CD4-positive, alpha-beta T cell treated with Interferon alpha-2 for 1 hour (primary cell): Measurements from ENCODE around the gene CAMK2D.

Experiments used
- DNase-seq, 2 donors: peaks; one replicate each; pipeline ENCODE4 v3.0.0-alpha.2; 2020 to 2022

CAMK2D gene

DNA sequence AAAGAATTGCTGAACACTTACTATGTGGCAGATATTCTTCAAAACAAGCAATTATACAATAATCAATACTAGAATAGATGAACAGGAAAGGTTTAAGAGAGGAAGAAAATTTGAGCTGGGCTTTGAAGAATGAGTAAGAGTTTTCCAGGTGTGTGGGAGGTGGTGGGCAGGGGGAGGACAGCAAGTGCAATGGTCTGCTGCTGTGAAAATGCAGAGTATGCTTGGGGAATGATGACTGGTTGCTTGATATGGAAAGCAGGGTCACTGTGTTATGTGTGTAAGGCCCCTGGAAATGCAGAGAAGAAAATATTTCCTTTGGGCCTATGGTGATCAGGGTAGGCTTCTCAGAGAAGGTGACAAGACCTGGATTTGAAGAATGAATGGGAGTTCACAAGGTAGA is 300.3 kb downstream of the CAMK2D start:
- DNase-seq, result no peak

DNA sequence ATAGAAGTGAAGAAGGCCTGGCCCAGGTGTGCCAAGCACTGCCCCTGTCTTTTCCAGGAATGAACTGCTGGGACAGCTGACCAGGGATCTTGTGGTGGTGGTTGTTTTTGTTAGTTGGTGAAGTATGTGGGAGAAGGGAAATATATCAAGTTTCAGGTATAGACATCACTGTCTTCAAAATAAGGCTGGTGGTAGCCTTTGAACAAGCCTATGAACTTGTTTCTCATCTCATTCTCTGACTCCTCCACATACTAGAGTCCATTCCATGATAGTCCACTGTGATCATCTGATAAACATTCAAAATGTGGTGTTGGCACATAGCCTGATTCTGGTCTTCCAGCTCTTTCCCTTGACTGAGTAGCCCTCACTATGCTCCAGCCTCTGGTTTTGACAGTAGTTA is 303.7 kb downstream of the CAMK2D start:
- DNase-seq, result no peak

DNA sequence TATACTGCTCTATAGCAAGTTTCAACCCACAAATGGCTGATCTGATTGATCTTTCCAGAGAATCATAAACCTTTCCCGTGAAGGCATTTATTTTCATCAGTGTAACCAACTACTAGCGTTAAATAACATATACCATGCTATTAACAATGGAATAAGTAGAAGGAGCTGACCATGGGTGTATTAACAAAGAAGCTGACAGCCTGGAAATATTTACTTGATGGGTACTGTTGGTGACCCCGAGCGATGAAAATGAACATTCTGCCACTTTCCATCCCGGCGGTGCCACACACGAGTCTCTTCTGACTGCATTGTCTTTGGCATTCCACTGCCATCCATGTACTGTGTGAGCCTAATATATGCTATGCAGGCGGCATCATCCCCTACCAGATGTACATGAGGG is 304.4 kb downstream of the CAMK2D start:
- no peak for DNase-seq

- no peak for DNase-seq
Measured at GRCh38 chr4:113455061-113455460, 306.5 kb downstream of the CAMK2D start.

- DNase-seq, result no peak
Measured at GRCh38 chr4:113452868-113453620, 308.5 kb downstream of the CAMK2D start.

- DNase-seq, result no peak
Measured at GRCh38 chr4:113452152-113452551, 309.4 kb downstream of the CAMK2D start.

DNA sequence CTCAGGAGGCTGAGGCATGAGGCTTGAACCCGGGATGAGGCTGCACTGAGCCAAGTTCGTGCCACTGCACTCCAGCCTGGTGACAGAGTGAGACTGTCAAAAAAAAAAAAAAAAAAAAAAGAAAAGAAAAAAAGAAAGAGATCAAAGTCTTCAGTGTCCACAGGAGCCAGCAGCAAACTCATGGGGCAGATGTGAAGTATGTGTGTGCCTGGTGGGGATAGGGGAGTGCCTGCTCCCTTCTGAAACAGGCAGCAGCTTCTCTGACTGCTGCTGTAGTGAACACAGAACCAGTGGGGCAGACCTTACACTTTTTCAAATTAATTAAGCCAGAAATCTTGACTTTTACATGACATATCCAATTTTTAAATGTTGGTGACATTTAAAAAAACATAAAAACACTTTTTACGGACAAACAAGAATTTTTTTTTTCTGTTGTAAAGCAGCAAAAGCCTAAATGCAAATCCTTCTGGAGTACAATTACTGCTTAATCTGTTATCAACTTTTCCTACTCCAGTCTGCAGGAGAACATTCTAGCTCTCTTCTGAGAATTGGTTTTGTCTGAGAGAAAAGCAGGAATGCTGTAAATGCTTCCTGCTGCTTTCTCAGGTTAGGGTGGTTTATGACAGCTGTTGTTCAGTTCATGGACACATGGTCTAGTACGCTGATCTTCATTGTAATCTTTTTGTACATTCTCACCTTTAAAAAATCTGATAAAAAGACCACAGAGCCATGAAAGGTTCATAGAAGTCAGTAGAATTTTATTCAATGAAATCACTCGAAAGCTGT is 311.1 kb downstream of the CAMK2D start:
- DNase-seq, result no peak

DNA sequence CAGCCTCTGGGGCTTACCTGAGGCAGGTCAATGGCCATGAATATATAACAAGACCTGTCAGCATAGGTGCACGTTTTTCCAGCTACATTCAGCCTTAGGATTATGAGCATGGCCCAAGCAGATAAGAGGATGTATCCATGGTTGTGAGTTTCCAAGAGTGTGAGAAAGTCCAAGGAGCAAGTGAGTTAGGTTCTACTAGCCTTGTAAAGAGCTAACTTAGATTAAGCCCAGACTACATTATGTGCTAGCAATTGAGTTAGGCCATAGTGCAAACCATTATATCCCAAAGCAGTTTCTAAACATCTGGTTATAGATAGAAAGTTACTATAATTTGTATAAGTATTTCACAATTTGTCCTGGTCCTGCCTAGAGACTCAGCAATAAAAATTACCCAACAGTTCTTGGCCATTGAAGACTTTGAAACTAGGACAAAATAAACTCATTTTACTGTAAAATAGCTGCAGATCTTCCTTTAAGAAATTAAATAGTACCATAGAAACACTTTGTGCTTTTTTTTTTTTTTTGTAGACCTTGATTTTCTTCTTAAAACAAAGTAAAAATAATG is 312.0 kb downstream of the CAMK2D start:
- no peak for DNase-seq

DNA sequence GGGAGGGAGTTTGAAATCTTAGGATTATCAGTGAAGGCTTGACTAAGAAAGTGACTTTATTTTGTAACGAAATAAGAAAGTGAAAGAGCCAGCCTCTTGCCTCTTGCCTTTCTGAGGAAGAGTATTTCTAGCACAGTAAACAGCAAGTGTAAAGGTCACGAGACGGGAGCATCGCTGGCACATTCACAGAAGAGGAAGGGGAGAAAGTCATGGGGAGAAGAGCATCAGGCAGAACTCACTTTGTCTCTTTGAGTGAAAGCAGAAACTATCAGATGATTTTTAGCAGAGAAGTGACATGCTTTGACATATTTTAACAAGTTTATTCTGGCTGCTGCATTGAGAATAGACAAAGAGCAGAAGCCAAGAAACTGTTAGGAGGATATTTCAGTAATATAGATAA is 313.8 kb downstream of the CAMK2D start:
- no peak for DNase-seq

DNA sequence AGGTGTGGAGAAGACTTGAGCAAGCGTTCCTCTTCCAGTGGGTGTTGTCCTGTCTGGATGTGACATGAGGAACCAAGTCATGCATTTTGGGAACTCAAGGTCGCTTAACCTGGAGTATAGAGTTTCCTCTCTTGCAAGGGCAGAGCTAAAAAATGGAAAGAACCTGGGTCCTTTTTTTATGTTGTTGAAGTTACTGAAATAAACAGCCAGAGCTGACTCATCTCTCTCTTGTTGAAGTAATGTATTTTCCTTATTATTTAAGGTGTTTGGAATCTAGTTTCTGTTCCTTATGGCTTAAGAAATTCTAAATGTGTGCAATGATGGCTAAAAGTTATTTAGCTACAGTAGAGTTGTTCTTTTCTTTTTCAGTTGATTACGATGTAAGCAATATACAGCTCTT is 314.5 kb downstream of the CAMK2D start:
- DNase-seq, result no peak

- DNase-seq, result no peak
Measured at GRCh38 chr4:113446019-113446418, 315.5 kb downstream of the CAMK2D start.

- DNase-seq, result no peak
Measured at GRCh38 chr4:113445286-113445685, 316.3 kb downstream of the CAMK2D start.

DNA sequence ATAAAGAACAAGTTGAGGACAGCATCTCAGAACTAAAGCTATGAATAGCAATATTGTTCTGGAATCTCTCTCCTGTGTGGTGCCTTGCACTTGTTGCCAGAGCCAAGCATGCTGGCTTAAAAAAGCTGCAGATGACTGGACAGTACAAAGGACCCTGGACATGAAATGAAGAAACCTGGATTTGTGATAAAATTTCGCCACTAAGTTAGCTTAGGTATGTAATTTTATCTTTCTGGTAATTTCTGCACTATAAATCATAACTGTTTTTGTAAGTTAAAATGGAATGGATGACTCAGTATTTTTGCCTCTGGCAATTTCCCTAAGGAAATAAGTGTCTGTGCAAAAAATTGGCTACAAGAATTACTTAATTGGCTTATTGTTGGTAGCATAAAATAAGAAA is 317.2 kb downstream of the CAMK2D start:
- no peak for DNase-seq

DNA sequence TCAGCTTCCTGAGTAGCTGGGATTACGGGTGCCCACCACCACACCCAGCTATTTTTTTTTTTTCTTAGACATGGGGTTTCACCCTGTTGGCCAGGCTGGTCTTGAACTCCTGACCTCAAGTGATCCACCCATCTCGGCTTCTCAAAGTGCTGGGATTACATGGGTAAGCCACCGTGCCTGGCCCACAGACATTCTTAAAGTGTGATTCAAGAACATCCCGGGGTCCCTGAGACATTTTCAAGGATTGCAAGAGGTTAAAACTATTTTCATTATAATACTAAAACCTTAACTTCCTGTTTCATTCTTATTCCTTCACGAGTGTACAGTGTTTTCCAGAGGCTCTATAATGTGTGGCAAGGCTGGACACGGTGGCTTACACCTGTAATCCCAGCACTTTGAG is 318.7 kb downstream of the CAMK2D start:
- DNase-seq, result no peak

- no peak for DNase-seq
Measured at GRCh38 chr4:113440371-113440770, 321.2 kb downstream of the CAMK2D start.

DNA sequence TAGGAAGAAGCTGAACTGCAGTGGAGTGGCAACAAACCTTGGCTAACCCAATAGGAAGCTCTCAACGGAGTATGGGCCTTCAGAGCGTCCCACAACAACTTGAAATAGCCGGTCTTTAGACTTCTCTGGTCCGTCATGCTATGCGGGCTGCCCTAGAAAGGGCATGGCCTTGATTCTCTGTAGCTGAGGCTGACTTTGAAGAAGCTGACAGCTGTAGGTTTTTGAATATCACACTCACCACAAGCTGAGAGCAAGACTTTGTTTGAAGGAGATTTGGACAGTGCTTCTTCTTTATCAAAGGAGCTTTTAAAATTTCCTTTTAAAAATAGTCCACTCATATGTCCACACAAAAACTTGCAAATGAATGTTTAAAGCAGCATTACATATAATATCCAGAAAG is 322.9 kb downstream of the CAMK2D start:
- DNase-seq, result no peak

- no peak for DNase-seq
Measured at GRCh38 chr4:113437129-113437528, 324.4 kb downstream of the CAMK2D start.

- no peak for DNase-seq
Measured at GRCh38 chr4:113436360-113436759, 325.2 kb downstream of the CAMK2D start.

GRCh38 chr4:113435893-113436292 is 325.6 kb downstream of the CAMK2D start:
- no peak for DNase-seq

- no peak for DNase-seq
Measured at GRCh38 chr4:113434247-113434587, 327.3 kb downstream of the CAMK2D start.

- DNase-seq, result no peak
Measured at GRCh38 chr4:113433536-113434246, 327.8 kb downstream of the CAMK2D start.

DNA sequence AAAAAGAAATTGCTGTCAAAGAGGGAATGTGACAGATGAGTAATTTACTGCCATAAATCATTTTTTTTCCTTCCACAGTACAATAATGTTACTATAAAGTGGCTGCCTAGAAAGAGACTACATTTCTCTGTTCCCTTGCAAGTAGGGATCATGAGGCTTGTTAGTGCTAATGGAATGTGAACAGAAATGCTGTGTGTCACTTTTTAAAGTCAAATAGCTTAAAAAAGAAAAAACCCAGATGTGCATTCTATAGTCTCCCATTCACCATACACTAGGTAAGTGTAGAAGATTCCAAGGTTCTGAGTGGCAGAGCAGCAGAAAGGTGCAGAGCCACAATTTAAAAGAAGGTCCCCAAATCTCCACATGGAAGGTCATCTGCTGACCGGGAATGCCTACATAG is 328.4 kb downstream of the CAMK2D start:
- no peak for DNase-seq

DNA sequence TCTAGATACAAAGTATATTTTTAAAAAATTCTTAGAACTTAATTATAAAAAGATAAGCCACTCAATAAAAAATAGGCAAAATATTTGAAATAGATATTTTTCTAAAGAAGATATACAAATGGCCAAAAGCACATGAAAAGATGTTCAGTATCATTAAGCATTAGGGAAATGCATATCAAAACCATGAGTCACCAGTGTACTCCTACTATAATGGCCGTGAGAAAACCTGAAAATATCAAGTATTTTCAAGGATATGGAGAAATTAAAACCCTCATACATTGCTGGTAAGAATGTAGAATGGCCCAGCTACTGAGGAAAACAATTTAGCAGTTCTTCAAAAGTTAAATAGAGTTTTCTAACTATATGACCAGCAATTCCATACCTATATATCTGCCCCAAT is 337.9 kb downstream of the CAMK2D start:
- no peak for DNase-seq

DNA sequence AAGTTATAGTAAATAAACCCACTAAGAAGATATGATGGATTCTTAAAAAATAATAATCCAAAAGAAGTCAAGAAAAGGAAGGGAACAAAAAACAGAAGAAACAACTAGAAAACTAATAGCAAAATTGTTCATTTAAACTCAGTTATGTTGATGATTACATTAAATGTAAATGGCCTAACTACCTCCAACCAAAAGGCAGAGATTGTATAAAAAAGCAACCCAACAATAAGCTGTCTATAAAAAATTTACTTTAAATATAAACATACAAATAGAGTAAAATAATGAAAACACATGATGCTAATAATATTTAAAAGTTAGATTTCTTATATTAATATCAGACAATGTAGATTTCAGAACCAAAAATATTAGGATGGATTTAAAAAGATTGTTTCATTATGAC is 340.6 kb downstream of the CAMK2D start:
- DNase-seq, result no peak
